ENCODE data around the gene RNF115. TPM values are rescaled to one million over a fixed set of nuclear protein-coding genes. Genes with fewer than 3 reads are reported as not detected.
"Not testable (repeated sequence)": the region's sequence is repeated elsewhere in the genome, so short reads cannot be mapped to it uniquely, and the experiment has no call there.

Gene RNF115
- total and polyA plus RNA-seq, 7 donors, result 3.0 to 41.8 (median 16.6) TPM

GRCh38 chr1:145845514-145846161 lies 21.7 kb upstream of the RNF115 start, which contains the start of gene NUDT17:
NUDT17 (plus strand) TSS chr1:145845630; CDS start chr1:145845641, 11 bp downstream.
- peak; percentile 90 for DNase-seq
- TF ChIP-seq EP300 (IDR thresholded peaks at IDR 0.05), result no peak
- TF ChIP-seq, protein P1, sequence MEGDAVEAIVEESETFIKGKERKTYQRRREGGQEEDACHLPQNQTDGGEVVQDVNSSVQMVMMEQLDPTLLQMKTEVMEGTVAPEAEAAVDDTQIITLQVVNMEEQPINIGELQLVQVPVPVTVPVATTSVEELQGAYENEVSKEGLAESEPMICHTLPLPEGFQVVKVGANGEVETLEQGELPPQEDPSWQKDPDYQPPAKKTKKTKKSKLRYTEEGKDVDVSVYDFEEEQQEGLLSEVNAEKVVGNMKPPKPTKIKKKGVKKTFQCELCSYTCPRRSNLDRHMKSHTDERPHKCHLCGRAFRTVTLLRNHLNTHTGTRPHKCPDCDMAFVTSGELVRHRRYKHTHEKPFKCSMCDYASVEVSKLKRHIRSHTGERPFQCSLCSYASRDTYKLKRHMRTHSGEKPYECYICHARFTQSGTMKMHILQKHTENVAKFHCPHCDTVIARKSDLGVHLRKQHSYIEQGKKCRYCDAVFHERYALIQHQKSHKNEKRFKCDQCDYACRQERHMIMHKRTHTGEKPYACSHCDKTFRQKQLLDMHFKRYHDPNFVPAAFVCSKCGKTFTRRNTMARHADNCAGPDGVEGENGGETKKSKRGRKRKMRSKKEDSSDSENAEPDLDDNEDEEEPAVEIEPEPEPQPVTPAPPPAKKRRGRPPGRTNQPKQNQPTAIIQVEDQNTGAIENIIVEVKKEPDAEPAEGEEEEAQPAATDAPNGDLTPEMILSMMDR (IDR thresholded peaks at IDR 0.05), result peak; percentile 79 to 91 (median 86)
- peak; percentile 9 to 70 (median 40) for TF ChIP-seq POLR2AphosphoS5 (IDR thresholded peaks at IDR 0.05)
- TF ChIP-seq POLR2A (IDR thresholded peaks at IDR 0.05), result peak in 1 of 2 donors; percentile 16
- Histone ChIP-seq H3K9me3 (no peaks in the 10 kb centered on the region), H3K27ac (peak within 1 kb of the TSS; percentile 75 to 85 (median 79)), H3K36me3 (peaks cover 17 to 51% (median 21%) of the 10 kb centered on the region in 4 donors), H3K4me1 (peaks cover 0 to 14% (median 13%) of the 10 kb centered on the region in 4 donors), H3K27me3 (no peaks in the 10 kb centered on the region), H3K4me3 (peak within 1 kb of the TSS; percentile 33 to 61 (median 54))
- intact Hi-C loops (cut with DNase I), result loop anchor here (2.0 to 10.0 kb wide), 3 partner anchors 61 to 167 kb away; partner anchors contain the start of gene ITGA10
- WGBS, 2 donors, result 1% methylated on average over 50 of the region's 50 CpGs

DNA sequence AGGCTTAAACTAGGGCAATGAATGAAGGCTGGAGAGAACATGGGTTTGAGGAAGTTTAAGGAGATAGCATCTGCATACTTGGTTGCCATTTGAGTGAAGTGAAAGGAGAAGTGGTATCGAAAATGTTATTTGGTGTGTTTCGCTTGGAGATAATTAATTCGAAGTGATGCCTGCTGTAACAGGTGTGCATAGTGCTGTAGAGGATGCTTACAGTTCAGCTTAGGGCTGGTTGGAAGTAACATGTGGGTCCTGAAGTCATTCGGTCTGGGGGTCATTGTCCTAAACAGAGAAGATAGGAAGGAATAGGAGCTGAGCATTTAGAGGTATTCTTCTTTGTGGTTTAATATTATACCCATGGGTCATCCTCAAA lies 21.2 kb upstream of the RNF115 start:
- intact Hi-C loops (cut with DNase I), result loop anchor here (2.0 to 10.0 kb wide), 3 partner anchors 60 to 168 kb away; partner anchors contain the start of gene ITGA10
- Histone ChIP-seq H3K9me3 (no peaks in the 10 kb centered on the region), H3K27ac (peak overlapping the region; percentile 75 to 85 (median 79)), H3K4me1 (peaks cover 0 to 14% (median 13%) of the 10 kb centered on the region in 4 donors), H3K27me3 (no peaks in the 10 kb centered on the region), H3K36me3 (peaks cover 12 to 51% (median 18%) of the 10 kb centered on the region in 4 donors), H3K4me3 (peak overlapping the region; percentile 33 to 61 (median 54))
- TF ChIP-seq, protein P1 (IDR thresholded peaks at IDR 0.05), result no peak
- no peak for TF ChIP-seq POLR2A (IDR thresholded peaks at IDR 0.05)
- TF ChIP-seq POLR2AphosphoS5 (IDR thresholded peaks at IDR 0.05), result no peak
- no peak for TF ChIP-seq EP300 (IDR thresholded peaks at IDR 0.05)
- 6 to 8% methylated on average over 4 of the region's 4 CpGs for WGBS, 2 donors
- no peak for DNase-seq

GRCh38 chr1:145843031-145843430 lies 19.1 kb upstream of the RNF115 start:
- intact Hi-C loops (cut with DNase I), result loop anchor here (10.0 kb wide), 1 partner anchor 58 kb away; no protein-coding TSS in a partner anchor
- 94 to 95% methylated on average over 3 of the region's 3 CpGs for WGBS, 2 donors
- Histone ChIP-seq H3K4me1 (peaks cover 0 to 14% (median 13%) of the 10 kb centered on the region in 4 donors), H3K36me3 (peaks cover 10 to 51% (median 28%) of the 10 kb centered on the region in 4 donors), H3K27me3 (no peaks in the 10 kb centered on the region), H3K4me3 (no peak overlapping the region), H3K27ac (no peak overlapping the region), H3K9me3 (no peaks in the 10 kb centered on the region)
- no peak for DNase-seq
- no peak for TF ChIP-seq POLR2AphosphoS5 (IDR thresholded peaks at IDR 0.05)
- TF ChIP-seq, protein P1 (IDR thresholded peaks at IDR 0.05), result no peak
- TF ChIP-seq POLR2A (IDR thresholded peaks at IDR 0.05), result no peak
- no peak for TF ChIP-seq EP300 (IDR thresholded peaks at IDR 0.05)

- intact Hi-C loops (cut with DNase I), result no loop called here
- no peak overlapping the region for H3K27ac ChIP-seq
- no peak overlapping the region for H3K4me3 ChIP-seq
- peaks cover 38 to 99% (median 69%) of the 10 kb centered on the region in 4 donors for H3K36me3 ChIP-seq
- TF ChIP-seq POLR2A (IDR thresholded peaks at IDR 0.05) (no peak), EP300 (IDR thresholded peaks at IDR 0.05) (no peak), POLR2AphosphoS5 (IDR thresholded peaks at IDR 0.05) (no peak)
- TF ChIP-seq, protein P1 (IDR thresholded peaks at IDR 0.05), result no peak
- no peaks in the 10 kb centered on the region for H3K27me3 ChIP-seq
- DNase-seq, result no peak
- no peaks in the 10 kb centered on the region for H3K9me3 ChIP-seq
- H3K4me1 ChIP-seq, result no peaks in the 10 kb centered on the region
- 99% methylated on average over 1 of the region's 1 CpG for WGBS, 2 donors
Measured at GRCh38 chr1:145837656-145838055, 13.8 kb upstream of the RNF115 start.

GRCh38 chr1:145830810-145831209 lies 6.9 kb upstream of the RNF115 start:
- intact Hi-C loops (cut with DNase I); H3K4me1 ChIP-seq; DNase-seq; H3K27ac ChIP-seq; H3K4me3 ChIP-seq; H3K9me3 ChIP-seq; H3K27me3 ChIP-seq: not testable (repeated sequence)
- 99% methylated on average over 2 of the region's 2 CpGs for WGBS, 2 donors
- peaks cover 33 to 98% (median 65%) of the 10 kb centered on the region in 4 donors for H3K36me3 ChIP-seq
